AG04450 (cell line): Measurements from ENCODE around the gene MAGEA2. TPM values are rescaled to one million over a fixed set of nuclear protein-coding genes. Genes with fewer than 3 reads are reported as not detected.
"Not testable (repeated sequence)": the region's sequence is repeated elsewhere in the genome, so short reads cannot be mapped to it uniquely, and the experiment has no call there.

Experiments used
- CTCF ChIA-PET: fragments of 300-600, 350-600 bp; formaldehyde crosslinking; extraction: SDS; loops from one replicate; lab custom pipeline; 2022; ENCODE audit warnings: antibody characterized with exemption, inconsistent platforms; lab: Charles Lee
- POLR2A ChIA-PET: fragments of 350-600 bp; formaldehyde crosslinking; extraction: SDS; loops from one replicate; lab custom pipeline; 2021; ENCODE audit warnings: antibody characterized with exemption, inconsistent platforms; lab: Yijun Ruan, JAX
- DNase-seq: peaks from one replicate; pipeline ENCODE4 v3.0.0-alpha.2; 2011; ENCODE audit warnings: low read depth, low spot score
- H3K27ac ChIP-seq: one replicate; pipeline ENCODE4 v1.5.1; 2012; ENCODE audit warnings: low read depth, low read length, control low read depth
- H3K27me3 ChIP-seq: one replicate; pipeline ENCODE4 v1.6.0; 2012; ENCODE audit warnings: low read length; ENCODE audit not compliant: control insufficient read depth, insufficient read depth
- H3K4me3 ChIP-seq: 2 replicates; pipeline ENCODE4 v1.5.1; 2011; ENCODE audit warnings: mild to moderate bottlenecking, low read depth, low read length, control low read depth
- H3K9me3 ChIP-seq: 2 replicates; pipeline ENCODE4 v1.5.1; 2012; ENCODE audit warnings: low read length; ENCODE audit not compliant: control insufficient read depth, insufficient read depth
- CTCF ChIP-seq: IDR thresholded peaks from 2 replicates; pipeline ENCODE4 v1.5.1; 2011; ENCODE audit warnings: low read depth, low read length, control low read depth, inconsistent platforms
- polyA minus RNA-seq: library from RNA; depleted of rRNA, polyadenylated mRNA; stranded (reverse); fragments of >200 nt; gene quantifications from 2 replicates; pipeline ENCODE4 v1.2.3, GENCODE V29; 2011; rRNA and poly(A)+ RNA removed
- polyA plus RNA-seq: library from polyadenylated mRNA; depleted of rRNA; stranded (reverse); fragments of >200 nt; gene quantifications from 2 replicates; pipeline ENCODE4 v1.2.3, GENCODE V29; 2011; rRNA removed

The MAGEA2 gene
- not detected in 2 replicates for polyA plus RNA-seq
- not detected in 2 replicates for polyA minus RNA-seq

- H3K27me3 ChIP-seq, H3K4me3 ChIP-seq, CTCF ChIA-PET, POLR2A ChIA-PET, H3K9me3 ChIP-seq, H3K27ac ChIP-seq, DNase-seq: not testable (repeated sequence)
Measured at GRCh38 chrX:152753686-152754650, at the start of gene MAGEA2. Gene MAGEA2 (minus strand): TSS chrX:152753842. CDS start chrX:152751363, 2,479 bp downstream.

GRCh38 chrX:152798945-152799344 is 45.3 kb upstream of the MAGEA2 start:
- H3K4me3 ChIP-seq: no peak overlapping the region
- TF ChIP-seq CTCF: no peak
- ChIA-PET CTCF (no interaction called here), POLR2A (no interaction called here)
- no peak for DNase-seq
- H3K27ac ChIP-seq: no peak overlapping the region
- no peaks in the 10 kb centered on the region for H3K9me3 ChIP-seq
- peaks cover 2% of the 10 kb centered on the region for H3K27me3 ChIP-seq

GRCh38 chrX:152787062-152787461 is 33.4 kb upstream of the MAGEA2 start:
- H3K27ac ChIP-seq, CTCF ChIA-PET, H3K9me3 ChIP-seq, H3K4me3 ChIP-seq, DNase-seq, POLR2A ChIA-PET, H3K27me3 ChIP-seq: not testable (repeated sequence)

- H3K27me3 ChIP-seq, DNase-seq, CTCF ChIA-PET, H3K4me3 ChIP-seq, H3K9me3 ChIP-seq, H3K27ac ChIP-seq, POLR2A ChIA-PET: not testable (repeated sequence)
Measured at GRCh38 chrX:152769549-152770289, 16.1 kb upstream of the MAGEA2 start, which contains the start of gene MAGEA6. Gene MAGEA6 (minus strand): TSS chrX:152769689. CDS start chrX:152767650, 2,039 bp downstream.

GRCh38 chrX:152766562-152766961 is 12.9 kb upstream of the MAGEA2 start:
- H3K4me3 ChIP-seq, H3K9me3 ChIP-seq, CTCF ChIA-PET, DNase-seq, POLR2A ChIA-PET, H3K27me3 ChIP-seq, H3K27ac ChIP-seq: not testable (repeated sequence)

GRCh38 chrX:152761582-152761981 is 7.9 kb upstream of the MAGEA2 start:
- POLR2A ChIA-PET, H3K4me3 ChIP-seq, DNase-seq, CTCF ChIA-PET, H3K27me3 ChIP-seq, H3K27ac ChIP-seq, H3K9me3 ChIP-seq: not testable (repeated sequence)

- CTCF ChIA-PET, DNase-seq, H3K9me3 ChIP-seq, H3K4me3 ChIP-seq, POLR2A ChIA-PET, H3K27me3 ChIP-seq, H3K27ac ChIP-seq: not testable (repeated sequence)
Measured at GRCh38 chrX:152759544-152759943, 5.9 kb upstream of the MAGEA2 start.

GRCh38 chrX:152758918-152759317 is 5.3 kb upstream of the MAGEA2 start, which contains the start of gene CSAG3:
Gene CSAG3 (plus strand): TSS chrX:152759218.
- H3K9me3 ChIP-seq, CTCF ChIA-PET, H3K4me3 ChIP-seq, DNase-seq, H3K27me3 ChIP-seq, POLR2A ChIA-PET, H3K27ac ChIP-seq: not testable (repeated sequence)

GRCh38 chrX:152754871-152755270 is 1.2 kb upstream of the MAGEA2 start:
- H3K27me3 ChIP-seq, CTCF ChIA-PET, POLR2A ChIA-PET: not testable (repeated sequence)

More at GRCh38 chrX:152754871-152755270, 1.2 kb upstream of the MAGEA2 start:
- H3K27ac ChIP-seq, H3K4me3 ChIP-seq, DNase-seq, H3K9me3 ChIP-seq: not testable (repeated sequence)
